ENCODE measurements around the gene GTPBP8. TPM values are rescaled to one million over a fixed set of nuclear protein-coding genes. Genes with fewer than 3 reads are reported as not detected.

GTPBP8 gene
- total and polyA plus RNA-seq, 2 donors (not counting 3 experiments of a cell fraction or from before 2014, with no cell fraction given), result 13.7 to 20.2 TPM

- TF ChIP-seq JUN (IDR thresholded peaks at IDR 0.05; ENCODE audit: borderline replicate concordance, insufficient read depth, insufficient read length, low read depth), result no peak
- no peak for TF ChIP-seq EZH2 (IDR thresholded peaks at IDR 0.05; ENCODE audit: borderline replicate concordance, low read depth, low read length, severe bottlenecking)
- TF ChIP-seq POLR2A (IDR thresholded peaks at IDR 0.05; ENCODE audit: low read depth, low read length), result no peak
- TF ChIP-seq MAX (IDR thresholded peaks at IDR 0.05; ENCODE audit: insufficient read depth, insufficient read length), result no peak
- BruUV-seq (replicated peaks), result no TSS peak
- POLR2A ChIA-PET, result no interaction called here
- CTCF ChIA-PET, result interaction anchor here (1.1 to 4.0 kb wide), 2 partner anchors 13 to 239 kb away, joined by 3 to 22 read pairs; no protein-coding TSS in a partner anchor
- H3K4me2 ChIP-seq (ENCODE audit: insufficient read depth, low read length), result no peak overlapping the region
- H3K27me3 ChIP-seq (ENCODE audit: control insufficient read depth in 2 of 2, insufficient read depth in 2 of 2, low read length in 2 of 2), result peaks cover 9 to 31% of the 10 kb centered on the region in 2 experiments
- no peaks in the 10 kb centered on the region for H3K9me1 ChIP-seq (replicated peaks; ENCODE audit: control insufficient read depth, extremely low read depth, insufficient read depth, low read length)
- intact Hi-C loops (cut with micrococcal nuclease) (no loop called here), dilution Hi-C loops (cut with MboI; ENCODE audit: extremely low pct_ligation_motif_present, low sequenced_read_pairs) (no loop called here)
- H3K36me3 ChIP-seq (ENCODE audit: control insufficient read depth in 2 of 2, extremely low read depth in 1 of 2, insufficient read depth in 2 of 2, low read length in 2 of 2), result no peaks in the 10 kb centered on the region
- no peak overlapping the region for H3K4me3 ChIP-seq (replicated peaks in 1 of 3; ENCODE audit: insufficient read depth in 1 of 3, low read depth in 1 of 3, low read length in 3 of 3)
- H4K20me1 ChIP-seq (replicated peaks; ENCODE audit: control insufficient read depth, extremely low read depth, insufficient read depth, low read length), result no peaks in the 10 kb centered on the region
- no peaks in the 10 kb centered on the region for H3K9me3 ChIP-seq (replicated peaks; ENCODE audit: control insufficient read depth, insufficient read depth, low read length)
- no peak overlapping the region for H2AFZ ChIP-seq (ENCODE audit: low read depth, low read length)
- no peaks in the 10 kb centered on the region for H3K79me2 ChIP-seq (ENCODE audit: control insufficient read depth, insufficient read depth, low read length)
- no peak overlapping the region for H3K27ac ChIP-seq (ENCODE audit: insufficient read depth, low read depth, low read length)
- no peak overlapping the region for H3K9ac ChIP-seq (replicated peaks; ENCODE audit: extremely low read depth, insufficient read depth, low read length)
- DNase-seq (ENCODE audit: low read depth, low spot score), result no peak
- no peaks in the 10 kb centered on the region for H3K4me1 ChIP-seq (ENCODE audit: control insufficient read depth, extremely low read depth, insufficient read depth, low read length)
- no peak for FAIRE-seq
Observed at GRCh38 chr3:112974178-112974517, 16.6 kb upstream of the GTPBP8 start.

- intact Hi-C loops (cut with micrococcal nuclease) (no loop called here), dilution Hi-C loops (cut with MboI; ENCODE audit: extremely low pct_ligation_motif_present, low sequenced_read_pairs) (no loop called here)
- DNase-seq (ENCODE audit: low read depth, low spot score) (no peak), FAIRE-seq (no peak)
- Histone ChIP-seq H3K27ac (ENCODE audit: insufficient read depth, low read depth, low read length) (no peak within 1 kb of the TSS), H3K4me1 (ENCODE audit: control insufficient read depth, extremely low read depth, insufficient read depth, low read length) (no peaks in the 10 kb centered on the region), H3K9me3 (replicated peaks; ENCODE audit: control insufficient read depth, insufficient read depth, low read length) (no peaks in the 10 kb centered on the region), H3K36me3 (ENCODE audit: control insufficient read depth in 2 of 2, extremely low read depth in 1 of 2, insufficient read depth in 2 of 2, low read length in 2 of 2) (no peaks in the 10 kb centered on the region), H3K27me3 (ENCODE audit: control insufficient read depth in 2 of 2, insufficient read depth in 2 of 2, low read length in 2 of 2) (peaks cover 7 to 31% of the 10 kb centered on the region in 2 experiments), H3K4me3 (replicated peaks in 1 of 3; ENCODE audit: insufficient read depth in 1 of 3, low read depth in 1 of 3, low read length in 3 of 3) (no peak within 1 kb of the TSS), H3K79me2 (ENCODE audit: control insufficient read depth, insufficient read depth, low read length) (no peaks in the 10 kb centered on the region), H3K9ac (replicated peaks; ENCODE audit: extremely low read depth, insufficient read depth, low read length) (no peak within 1 kb of the TSS), H2AFZ (ENCODE audit: low read depth, low read length) (no peak within 1 kb of the TSS), H3K4me2 (ENCODE audit: insufficient read depth, low read length) (no peak within 1 kb of the TSS), H4K20me1 (replicated peaks; ENCODE audit: control insufficient read depth, extremely low read depth, insufficient read depth, low read length) (no peaks in the 10 kb centered on the region), H3K9me1 (replicated peaks; ENCODE audit: control insufficient read depth, extremely low read depth, insufficient read depth, low read length) (no peaks in the 10 kb centered on the region)
- TF ChIP-seq EZH2 (IDR thresholded peaks at IDR 0.05; ENCODE audit: borderline replicate concordance, low read depth, low read length, severe bottlenecking), result no peak
- no peak for TF ChIP-seq FOS (IDR thresholded peaks at IDR 0.05; ENCODE audit: borderline replicate concordance, insufficient read depth, low read length)
- no peak for TF ChIP-seq POLR2AphosphoS5 (IDR thresholded peaks at IDR 0.05; ENCODE audit: insufficient read depth, low read depth, low read length)
- TF ChIP-seq MYC (IDR thresholded peaks at IDR 0.05; ENCODE audit: low read depth, low read length), result no peak
- no peak for TF ChIP-seq MAX (IDR thresholded peaks at IDR 0.05; ENCODE audit: insufficient read depth, insufficient read length)
- TF ChIP-seq CTCF (IDR thresholded peaks at IDR 0.05; ENCODE audit: extremely low read depth in 1 of 2, insufficient read depth in 1 of 2, low read depth in 1 of 2, low read length in 2 of 2), result no peak
- no peak for TF ChIP-seq POLR2A (IDR thresholded peaks at IDR 0.05; ENCODE audit: low read depth, low read length)
- no peak for TF ChIP-seq JUN (IDR thresholded peaks at IDR 0.05; ENCODE audit: borderline replicate concordance, insufficient read depth, insufficient read length, low read depth)
- no peak for TF ChIP-seq GATA2 (IDR thresholded peaks at IDR 0.05; ENCODE audit: insufficient read depth, insufficient read length, low read depth, low read length)
- BruUV-seq (replicated peaks), result no TSS peak
- ChIA-PET POLR2A (no interaction called here), CTCF (interaction anchor here (1.1 to 4.0 kb wide), 2 partner anchors 12 to 240 kb away, joined by 3 to 22 read pairs; no protein-coding TSS in a partner anchor)
Observed at GRCh38 chr3:112974894-112975293, 15.9 kb upstream of the GTPBP8 start, which contains the start of gene CD200R1. TSS of gene CD200R1 (minus strand) at chr3:112975103. CDS start at chr3:112974857, 246 bp downstream.

Measured in endothelial cell of umbilical vein (primary cell).